ENCODE data around the gene CPEB1.
"Not testable (repeated sequence)": the region's sequence is repeated elsewhere in the genome, so short reads cannot be mapped to it uniquely, and the experiment has no call there.

CPEB1 gene

GRCh38 chr15:82513587-82513986, 133.6 kb downstream of the CPEB1 start:
- DNase-seq (ENCODE audit: low spot score), result not testable (repeated sequence)

GRCh38 chr15:82507693-82508092, 139.5 kb downstream of the CPEB1 start:
- DNase-seq (ENCODE audit: low spot score), result not testable (repeated sequence)

GRCh38 chr15:82507087-82507486, 140.1 kb downstream of the CPEB1 start:
- DNase-seq (ENCODE audit: low spot score), result not testable (repeated sequence)

GRCh38 chr15:82505842-82506241, 141.3 kb downstream of the CPEB1 start:
- DNase-seq (ENCODE audit: low spot score), result not testable (repeated sequence)

- not testable (repeated sequence) for DNase-seq (ENCODE audit: low spot score)
Measured at GRCh38 chr15:82504074-82504473, 143.1 kb downstream of the CPEB1 start.

- DNase-seq (ENCODE audit: low spot score), result not testable (repeated sequence)
Measured at GRCh38 chr15:82502700-82503339, 144.3 kb downstream of the CPEB1 start.

GRCh38 chr15:82500772-82501171, 146.4 kb downstream of the CPEB1 start:
- not testable (repeated sequence) for DNase-seq (ENCODE audit: low spot score)

GRCh38 chr15:82497978-82498377, 149.2 kb downstream of the CPEB1 start:
- DNase-seq (ENCODE audit: low spot score), result not testable (repeated sequence)

Data from Ammon's horn (tissue), 1 donor.